D721Med (cell line): ENCODE results near the gene CCNL1.

Experiments
- DNase-seq: peaks from one replicate; pipeline ENCODE4 v3.0.0; 2011; ENCODE audit warnings: low spot score; ENCODE audit not compliant: insufficient read length
- FAIRE-seq: peaks from 2 replicates; lab custom pipeline; 2011; peaks lifted over from hg19 to GRCh38; lab: Jason Lieb, UNC
- CTCF ChIP-seq: IDR thresholded peaks from 2 replicates; pipeline ENCODE4 v1.5.1; 2012; ENCODE audit warnings: mild to moderate bottlenecking, control low read depth; ENCODE audit not compliant: insufficient read depth; ENCODE audit errors: missing control alignments

CCNL1 gene

DNA sequence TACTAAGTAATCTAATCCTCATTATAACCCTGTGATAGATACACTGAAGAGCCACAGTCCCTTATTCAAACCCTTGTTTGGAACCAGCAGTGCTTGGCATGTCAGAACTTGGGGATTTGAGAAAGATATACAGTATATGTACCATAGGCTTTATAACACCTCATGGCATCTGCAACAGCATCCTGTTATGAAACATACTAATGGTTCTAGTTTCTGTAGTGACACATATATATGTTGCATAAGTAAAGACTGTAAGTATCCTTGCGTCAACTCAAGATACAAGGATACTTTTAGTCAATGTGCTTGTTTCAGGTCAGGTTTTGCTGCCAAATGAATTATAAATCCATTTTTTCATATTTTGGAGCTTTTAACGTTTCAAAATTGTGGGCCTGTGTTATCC lies 58.5 kb downstream of the CCNL1 start:
- TF ChIP-seq CTCF = no peak
- FAIRE-seq = no peak
- no peak for DNase-seq

GRCh38 chr3:157100608-157101396 lies 59.1 kb downstream of the CCNL1 start:
- TF ChIP-seq CTCF = no peak
- FAIRE-seq (no peak), DNase-seq (no peak)

GRCh38 chr3:157100096-157100477 lies 59.9 kb downstream of the CCNL1 start:
- TF ChIP-seq CTCF = no peak
- DNase-seq (no peak), FAIRE-seq (no peak)

DNA sequence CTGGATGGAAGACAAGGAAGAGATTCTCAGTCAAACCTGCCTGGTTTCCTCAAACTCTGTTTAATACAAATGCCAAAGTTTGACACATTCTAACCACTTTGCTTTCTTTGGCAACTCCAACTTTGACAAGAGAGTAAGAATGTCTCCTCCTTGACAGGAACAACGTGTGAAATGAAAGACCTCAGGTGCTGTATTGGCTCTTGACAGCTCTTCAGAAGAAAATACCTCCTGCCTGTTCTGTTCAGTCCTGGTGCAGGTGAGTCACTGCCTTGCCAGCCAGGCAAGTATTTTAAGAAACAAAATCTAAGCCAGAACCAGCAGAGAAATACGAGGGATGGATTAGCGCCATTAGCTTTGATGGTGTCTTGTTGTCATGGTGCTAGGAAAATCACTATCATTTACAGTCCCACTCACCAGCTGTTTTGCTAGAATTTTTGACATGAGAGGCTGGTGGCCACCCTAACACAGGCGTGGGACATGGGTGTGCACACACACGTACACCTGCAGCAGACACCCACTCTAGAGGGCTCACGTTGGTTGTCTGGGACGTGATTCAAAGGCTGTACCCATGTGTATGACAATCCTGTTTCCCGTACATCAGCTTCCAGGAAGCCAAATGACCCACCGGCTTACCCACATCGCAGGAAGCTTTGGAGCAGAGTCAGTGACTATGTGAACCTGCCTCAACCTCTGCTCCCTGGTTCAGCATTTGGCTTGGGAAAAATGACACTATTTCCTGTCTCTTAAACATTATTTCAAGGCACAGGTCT lies 60.4 kb downstream of the CCNL1 start:
- TF ChIP-seq CTCF = no peak
- no peak for FAIRE-seq
- DNase-seq = no peak

DNA sequence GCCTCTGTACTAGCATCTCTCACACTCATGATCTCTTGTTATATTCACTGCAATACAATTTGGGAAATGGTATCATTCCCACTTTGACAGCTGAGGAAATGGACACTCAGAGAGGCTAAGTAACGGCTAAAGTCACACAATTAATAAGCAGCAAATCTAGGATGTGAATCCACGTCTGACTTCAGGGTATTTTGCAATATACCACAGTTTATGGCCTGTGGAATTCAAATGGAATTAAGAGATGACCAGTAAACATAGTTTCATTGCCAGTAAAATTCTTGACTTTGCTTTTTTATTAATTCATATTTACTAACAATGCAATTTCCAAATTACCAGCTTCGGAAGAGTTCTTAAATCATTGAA lies 61.1 kb downstream of the CCNL1 start:
- DNase-seq = no peak
- TF ChIP-seq CTCF = no peak
- no peak for FAIRE-seq

GRCh38 chr3:157098121-157098822 lies 61.7 kb downstream of the CCNL1 start:
- no peak for DNase-seq
- FAIRE-seq = no peak
- TF ChIP-seq CTCF = no peak
